HL-60/S4 treated with phorbol 12-myristate 13-acetate at 8.2 ng/mL for 4 days and 3 days (cell line): ENCODE data around the gene MXRA8.
"Not testable (repeated sequence)": the region's sequence is repeated elsewhere in the genome, so short reads cannot be mapped to it uniquely, and the experiment has no call there.

ENCODE experiments used
- in situ Hi-C: fragments of 300-500 bp; cut with MboI; formaldehyde crosslinking; loops from 2 replicates; pipeline ENCODE4 v1.15.0; 2022; ENCODE audit warnings: low sequenced_read_pairs

The MXRA8 gene

DNA sequence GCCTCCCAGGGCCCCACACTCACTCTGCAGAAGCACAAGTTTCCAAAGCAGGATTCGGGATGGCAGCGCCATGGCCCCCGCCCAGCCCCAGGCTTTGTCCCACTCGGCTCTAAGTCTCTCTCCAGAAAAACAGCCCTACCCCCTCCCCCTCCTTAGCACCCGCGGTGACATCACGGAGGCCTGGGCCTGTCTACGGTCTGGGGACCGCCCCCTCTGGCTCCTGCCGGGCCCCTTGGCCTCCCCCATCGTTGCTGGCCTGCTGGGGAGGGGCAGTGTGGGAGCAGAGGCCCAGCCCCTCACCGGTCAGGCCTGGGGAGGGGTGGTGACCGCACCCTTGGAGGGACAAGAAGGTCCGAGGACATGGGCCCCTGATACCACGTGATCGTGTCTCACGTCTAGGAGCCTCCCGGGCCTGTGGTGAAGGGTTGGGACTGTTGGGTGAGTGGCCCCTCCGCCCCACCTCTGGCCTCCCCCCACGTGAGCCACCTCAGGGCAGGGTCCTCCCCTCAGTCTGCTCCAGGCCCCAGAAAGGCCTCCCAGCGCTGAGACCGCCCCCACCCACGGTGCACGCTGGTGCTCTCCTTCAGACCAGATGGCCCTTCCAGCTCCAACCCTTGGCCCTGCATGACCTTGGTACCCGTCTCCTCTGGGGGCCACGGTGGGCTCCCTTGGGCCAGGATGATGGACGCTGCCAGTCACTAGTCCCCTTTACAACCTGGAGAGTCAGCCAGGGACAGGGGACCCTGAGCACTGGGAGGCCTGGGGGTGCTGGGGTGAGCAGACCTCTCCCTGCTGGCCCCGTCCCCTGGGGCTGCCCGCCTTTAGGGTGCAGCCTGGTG is at the start of gene MXRA8:
Gene MXRA8, minus strand, starts transcription at position 123 of the 839 bp plus-strand sequence. Its CDS starts 51 bp downstream, at position 72.
- in situ Hi-C loops, result no loop called here

DNA sequence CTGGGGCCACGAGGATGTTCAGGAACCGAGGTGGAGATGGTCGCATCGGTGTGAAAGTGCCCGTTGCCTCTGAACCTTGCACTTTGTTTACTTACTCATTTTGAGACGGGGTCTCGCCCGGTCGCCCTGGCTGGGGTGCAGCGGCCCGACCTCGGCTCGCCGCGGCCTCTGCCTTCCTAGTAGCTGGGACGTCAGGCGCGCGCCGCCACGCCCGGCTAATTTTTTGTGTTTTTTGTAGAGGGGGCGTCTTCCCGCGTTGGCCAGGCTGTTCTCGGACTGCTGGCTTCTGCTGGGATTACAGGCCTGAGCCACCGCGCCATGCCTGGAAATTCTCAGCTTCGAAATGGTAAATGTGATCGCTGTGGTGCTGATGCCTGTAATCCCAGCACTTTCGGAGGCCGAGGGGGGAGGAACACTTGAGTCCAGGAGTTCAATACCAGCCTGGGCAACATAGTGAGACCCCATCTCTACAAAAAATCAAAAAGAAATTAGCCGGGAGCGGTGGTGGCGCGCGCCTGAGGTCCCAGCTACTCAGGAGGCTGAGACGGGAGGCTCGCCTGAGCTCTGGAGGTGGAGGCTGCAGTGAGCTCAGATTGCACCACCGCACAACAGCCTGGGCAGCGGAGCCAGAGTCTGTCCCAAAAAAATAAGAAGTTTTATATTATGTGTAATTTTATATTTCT is 49.4 kb upstream of the MXRA8 start:
- in situ Hi-C loops, result no loop called here

DNA sequence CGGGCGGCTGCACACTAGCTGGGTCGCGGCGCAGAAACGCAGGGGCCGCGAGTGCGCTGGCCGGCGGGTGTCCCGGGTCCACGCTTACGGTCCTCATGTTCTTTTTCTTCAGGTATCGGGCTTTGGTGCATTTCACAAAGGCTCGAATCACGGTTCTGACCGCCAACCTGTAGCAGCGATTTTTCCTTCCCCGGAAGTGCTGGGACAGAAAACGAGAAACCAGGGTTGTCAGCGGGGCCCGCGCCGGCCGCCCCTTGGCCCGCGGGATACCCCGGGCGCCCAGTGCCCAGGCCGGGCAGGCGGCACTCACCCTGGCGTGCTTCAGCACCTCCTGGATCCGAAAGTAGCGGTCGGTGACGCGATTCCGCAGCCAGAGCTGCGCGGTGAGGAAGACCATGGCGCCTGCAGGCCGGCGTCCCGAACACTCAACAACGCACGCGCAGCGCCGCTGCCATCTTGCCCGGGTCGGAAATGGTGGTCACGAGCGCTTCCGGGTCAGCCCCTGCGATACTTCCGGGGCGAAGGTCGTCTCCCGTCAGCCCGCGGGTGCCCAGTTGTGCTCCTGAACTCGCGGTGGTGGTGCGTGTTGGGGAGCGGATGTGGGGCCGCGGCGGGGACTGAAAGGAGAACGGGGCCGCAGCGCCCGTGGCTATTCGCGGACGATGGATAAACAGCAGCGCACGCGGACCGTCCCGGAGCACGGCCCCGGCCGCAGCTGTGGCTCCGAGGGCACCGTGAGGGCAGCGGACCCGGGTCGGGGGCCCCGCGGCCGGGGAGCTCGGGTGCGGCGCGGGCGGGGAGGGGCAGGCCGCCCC is 48.7 kb upstream of the MXRA8 start, which contains the start of gene MRPL20:
Gene MRPL20, minus strand, starts transcription at position 473 of the 815 bp plus-strand sequence. Its CDS starts 76 bp downstream, at position 397.
- in situ Hi-C loops, result no loop called here

DNA sequence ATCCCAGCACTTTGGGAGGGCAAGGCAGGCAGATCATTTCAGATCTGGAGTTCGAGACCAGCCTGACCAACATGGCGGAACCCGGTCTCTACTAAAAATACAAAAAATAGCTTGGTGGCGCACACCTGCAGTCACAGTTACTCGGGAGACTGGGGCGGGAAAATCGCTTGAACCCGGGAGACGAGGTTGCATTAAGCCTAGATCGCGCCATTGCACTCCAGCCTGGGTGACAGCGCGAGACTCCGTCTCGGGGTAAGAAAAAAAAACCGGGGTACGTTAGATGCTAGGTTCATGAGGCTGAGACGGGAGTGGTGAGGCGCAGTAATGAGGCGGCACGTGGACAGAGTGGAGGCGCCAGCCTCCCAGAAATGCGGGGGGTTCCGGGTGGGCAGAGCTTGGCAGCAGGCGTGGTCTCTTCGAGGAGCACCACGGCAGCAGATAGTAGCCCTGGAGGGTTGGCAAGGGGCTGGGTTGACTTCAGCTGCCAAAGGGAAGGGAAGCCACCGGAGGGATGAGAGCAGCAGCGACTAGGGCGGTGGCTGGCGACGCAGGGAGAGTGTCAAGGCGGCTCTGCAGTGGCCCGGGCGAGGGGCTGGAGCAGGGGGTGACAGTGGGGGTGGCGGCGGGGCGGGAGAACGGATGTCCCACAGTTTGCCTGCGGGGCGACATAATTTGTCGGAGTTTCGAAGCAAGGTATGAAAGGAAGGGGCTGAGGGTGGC is 47.9 kb upstream of the MXRA8 start:
- in situ Hi-C loops, result no loop called here

DNA sequence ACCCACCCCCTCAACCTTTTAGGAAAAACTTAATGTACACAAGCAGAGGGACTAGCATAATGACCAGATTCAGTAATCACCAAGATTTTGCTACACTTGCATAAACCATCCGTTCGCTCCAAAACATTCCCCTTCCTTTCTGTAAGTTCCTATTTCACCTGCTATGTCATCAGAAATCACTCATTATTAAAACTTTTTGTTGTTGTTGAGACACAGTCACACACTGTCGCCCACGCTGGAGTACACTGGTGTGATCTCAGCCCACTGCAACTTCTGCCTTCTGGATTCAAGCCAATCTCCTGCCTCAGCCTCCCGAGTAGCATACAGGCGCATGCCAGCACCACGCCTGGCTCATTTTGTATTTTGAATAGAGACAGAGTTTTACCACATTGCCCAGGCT is 45.3 kb upstream of the MXRA8 start:
- in situ Hi-C loops, result no loop called here

GRCh38 chr1:1402901-1403392 is 44.6 kb upstream of the MXRA8 start:
- in situ Hi-C loops, result not testable (repeated sequence)

DNA sequence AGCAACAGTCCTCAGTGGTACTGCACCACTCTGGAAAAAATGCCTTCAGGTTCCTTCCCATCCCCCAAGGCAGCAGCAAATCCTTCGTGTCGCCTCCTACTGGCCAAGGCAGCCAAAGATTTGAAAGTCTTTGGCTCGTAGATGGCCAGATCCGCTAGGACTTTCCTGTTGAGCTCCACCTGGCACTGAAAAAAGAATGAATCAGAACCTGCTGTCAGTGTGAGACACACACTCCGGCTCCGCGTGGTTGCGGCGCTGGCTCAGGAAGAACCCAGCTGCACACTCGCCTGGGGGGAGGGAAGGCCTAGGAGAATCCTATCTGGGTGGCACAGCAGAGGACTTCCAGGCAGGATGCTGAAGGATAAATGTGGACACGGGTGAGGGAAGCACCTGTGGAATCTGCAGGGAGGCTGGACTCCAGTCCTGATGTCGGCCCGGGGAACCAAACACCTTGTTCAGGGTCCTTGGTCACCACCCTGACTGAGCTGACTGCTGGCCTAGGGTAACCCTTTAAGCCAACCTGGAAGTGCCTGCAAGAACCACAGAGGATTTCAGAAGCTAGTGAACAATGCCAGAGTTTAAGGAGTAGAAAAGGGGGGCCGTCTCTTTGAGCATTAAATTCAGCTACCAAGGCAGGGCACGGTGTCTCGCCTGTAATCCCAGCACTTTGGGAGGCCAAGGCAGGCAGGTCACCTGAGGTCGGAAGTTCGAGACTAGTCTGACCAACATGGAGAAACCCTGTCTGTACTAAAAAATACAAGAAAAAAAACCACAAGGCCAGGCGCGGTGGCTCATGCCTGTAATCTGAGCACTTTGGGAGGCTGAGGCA is 43.9 kb upstream of the MXRA8 start:
- in situ Hi-C loops, result no loop called here

DNA sequence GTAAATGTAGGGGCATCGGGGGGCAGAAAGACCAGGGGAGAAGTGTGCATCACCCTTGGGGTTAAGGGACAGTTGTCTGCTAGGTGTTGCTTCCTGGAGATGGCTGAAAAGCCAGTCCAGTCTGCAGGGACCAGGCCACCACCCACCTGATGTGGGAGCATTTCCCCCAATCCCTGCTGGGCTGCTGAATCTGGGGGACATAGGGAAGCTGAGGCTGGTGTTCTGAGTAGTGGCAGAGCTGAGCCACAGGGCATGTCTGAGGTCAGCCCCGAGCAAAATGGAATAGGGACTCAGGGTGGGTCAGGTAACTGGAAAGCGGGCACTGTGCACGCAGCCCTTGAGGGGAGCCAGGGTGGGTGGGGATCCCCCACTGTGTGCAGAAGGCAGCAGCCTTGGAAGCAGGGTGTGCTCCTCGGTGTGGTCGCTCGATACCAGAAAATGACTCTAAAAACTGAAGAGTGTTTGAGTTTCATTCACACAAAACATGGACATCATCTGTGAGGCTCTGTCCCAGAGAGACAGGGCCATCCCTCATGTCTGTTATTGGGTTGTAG is 43.2 kb upstream of the MXRA8 start:
- in situ Hi-C loops, result no loop called here

DNA sequence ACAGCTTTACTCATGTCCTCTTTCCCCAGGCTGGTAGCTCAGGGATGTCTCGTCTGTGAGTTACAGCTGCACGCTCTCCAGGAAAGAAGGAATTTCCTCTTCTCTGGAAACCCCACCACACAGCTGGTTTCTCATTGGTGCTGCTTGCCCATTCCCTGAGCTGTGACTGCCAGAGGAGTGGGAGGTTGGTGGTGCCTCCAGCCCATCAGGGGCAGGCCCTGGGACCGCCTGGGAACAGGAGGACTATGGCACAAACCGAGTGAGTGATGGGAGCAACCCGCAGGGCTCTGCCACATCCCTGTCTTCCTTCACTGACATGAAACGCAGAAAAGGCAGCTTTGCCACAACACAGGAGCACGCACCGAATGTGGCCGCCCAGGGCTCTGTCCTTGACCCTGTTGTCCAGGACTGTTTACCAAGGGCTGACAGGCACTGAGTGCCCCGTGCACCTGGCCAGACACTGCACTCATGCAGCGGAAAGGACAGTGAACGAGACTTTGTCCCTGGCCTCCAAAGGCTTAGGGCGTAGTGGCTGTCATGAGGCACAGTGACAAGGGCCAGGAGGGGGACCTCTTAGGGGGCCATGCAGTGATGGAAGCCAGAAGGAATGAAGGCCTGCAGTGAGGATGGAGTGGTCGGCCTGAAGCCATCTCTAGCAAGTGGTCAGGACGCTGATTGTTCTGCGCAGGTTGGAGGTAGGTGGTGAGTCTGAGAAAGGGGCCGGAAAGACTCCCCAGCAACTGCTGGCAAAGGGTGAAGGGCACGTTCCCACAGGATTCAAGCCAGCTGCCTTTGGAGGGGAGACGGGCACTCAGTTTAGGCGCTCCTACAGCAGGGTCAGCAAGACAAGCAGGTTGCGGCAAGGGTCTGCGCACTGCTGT is 42.5 kb upstream of the MXRA8 start:
- in situ Hi-C loops, result no loop called here

DNA sequence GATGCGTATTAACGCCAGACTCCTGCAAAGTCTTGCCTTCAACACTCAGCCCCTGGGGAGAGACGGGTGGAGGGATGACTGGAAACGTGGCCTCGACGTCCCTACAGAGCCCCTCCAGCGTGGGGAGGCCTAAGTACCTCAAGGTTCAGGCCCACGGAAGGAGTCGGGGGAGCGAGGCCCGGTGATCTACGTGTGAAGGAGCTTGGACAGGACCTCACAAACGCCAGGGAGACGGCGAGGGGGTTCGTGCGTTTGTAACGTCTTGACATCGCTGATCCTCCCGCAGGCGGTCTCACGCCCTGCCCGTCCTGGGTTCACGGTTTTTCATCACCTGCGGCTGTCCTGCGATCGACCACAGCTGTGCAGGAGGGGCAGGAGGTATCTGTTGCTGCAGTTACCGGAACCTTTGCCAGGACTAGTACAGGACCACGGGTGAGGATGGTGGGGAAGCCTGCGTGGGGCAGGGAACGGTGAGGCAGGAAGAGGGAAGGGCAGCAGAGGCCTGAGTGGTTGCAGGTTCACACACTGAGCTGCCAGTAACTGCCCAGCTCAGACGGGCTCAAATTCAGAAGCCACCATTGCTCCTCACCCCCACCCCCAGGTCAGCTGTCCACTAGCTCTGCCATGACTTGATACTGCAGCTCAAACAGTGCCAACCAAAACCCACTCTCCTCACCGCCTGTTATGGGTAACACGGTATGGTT is 41.7 kb upstream of the MXRA8 start:
- in situ Hi-C loops, result no loop called here

GRCh38 chr1:1399187-1399871 is 41.0 kb upstream of the MXRA8 start, which contains the start of gene CCNL2:
Gene CCNL2, minus strand, starts transcription at chr1:1399335. Its CDS starts 29 bp downstream, at chr1:1399306.
- in situ Hi-C loops, result no loop called here

DNA sequence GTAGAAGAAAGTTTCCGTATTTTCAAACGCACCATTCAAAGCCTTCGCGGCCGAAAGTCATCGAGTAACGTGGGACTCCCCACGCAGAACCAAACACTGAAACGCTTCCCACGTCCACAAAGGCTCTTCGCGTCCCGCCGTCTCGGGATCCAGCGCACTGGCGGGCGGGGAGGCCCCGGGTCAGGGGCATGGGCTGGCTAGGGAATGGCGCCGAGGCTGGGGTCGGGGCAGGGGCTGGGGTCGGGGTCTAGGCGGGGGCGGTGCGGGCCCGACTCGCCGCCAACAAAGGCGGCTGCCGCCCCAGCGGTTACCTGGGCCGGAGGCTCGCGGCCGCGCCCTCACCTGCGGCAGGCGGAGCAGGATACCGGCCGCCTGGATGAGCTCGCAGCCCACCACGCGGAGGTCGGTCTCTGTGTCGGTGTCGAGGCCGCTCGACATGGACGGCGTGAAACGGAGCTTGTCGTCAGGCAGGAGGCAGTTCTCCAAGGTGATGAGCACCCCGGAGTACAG is 40.4 kb upstream of the MXRA8 start:
- in situ Hi-C loops, result no loop called here

- in situ Hi-C loops, result no loop called here
These were observed 39.6 kb upstream of the MXRA8 start for GRCh38 chr1:1397839-1398523.

GRCh38 chr1:1395166-1395565 is 36.8 kb upstream of the MXRA8 start:
- in situ Hi-C loops, result no loop called here

DNA sequence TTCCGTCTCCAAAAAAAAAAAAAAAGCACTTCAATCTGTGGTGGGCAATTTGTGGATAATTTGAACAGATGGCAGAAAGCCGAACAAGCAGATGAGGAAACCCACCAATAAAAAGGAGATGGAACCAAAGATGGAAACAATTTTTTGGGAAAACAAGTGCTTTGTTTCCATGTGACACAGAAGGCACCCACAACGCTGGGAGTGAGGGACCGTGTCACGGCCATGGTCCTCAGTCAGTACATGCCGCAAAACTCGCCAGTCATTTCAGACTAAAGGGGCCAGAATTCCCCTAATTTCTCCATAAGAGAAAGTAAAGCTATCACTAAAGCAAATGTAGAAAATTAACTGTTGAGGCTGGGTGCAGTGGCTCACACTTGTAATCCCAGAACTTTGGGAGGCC is 35.8 kb upstream of the MXRA8 start:
- in situ Hi-C loops, result no loop called here

GRCh38 chr1:1393428-1393827 is 35.1 kb upstream of the MXRA8 start:
- in situ Hi-C loops, result no loop called here
